Immature natural killer cell (primary cell): Measurements from ENCODE around the gene KATNA1. TPM values are rescaled to one million over a fixed set of nuclear protein-coding genes. Genes with fewer than 3 reads are reported as not detected.

ENCODE experiments used
- DNase-seq, 3 donors: peaks; one replicate each; pipeline ENCODE4 v3.0.0; 2022; ENCODE audit warnings: mixed read lengths in 1 of 3
- H3K27ac Mint-ChIP-seq, 6 donors: one replicate each; pipeline ENCODE4 v1.8.0; 2020; ENCODE audit warnings: mixed read lengths in 6 of 6, mild to moderate bottlenecking in 5 of 6, inconsistent platforms in 4 of 6, moderate library complexity in 3 of 6
- H3K27me3 Mint-ChIP-seq, 3 donors: one replicate each; pipeline ENCODE4 v1.8.0; 2020 to 2021; ENCODE audit warnings: low read depth in 3 of 3, mild to moderate bottlenecking in 3 of 3, mixed read lengths in 3 of 3, moderate library complexity in 3 of 3, inconsistent platforms in 1 of 3
- H3K36me3 Mint-ChIP-seq, 3 donors: one replicate each; pipeline ENCODE4 v1.8.0; 2020; ENCODE audit warnings: mixed read lengths in 3 of 3, inconsistent platforms in 2 of 3, mild to moderate bottlenecking in 2 of 3
- H3K4me1 Mint-ChIP-seq, 2 donors: one replicate each; pipeline ENCODE4 v1.8.0; 2020; ENCODE audit warnings: inconsistent platforms in 2 of 2, mild to moderate bottlenecking in 2 of 2, mixed read lengths in 2 of 2, moderate library complexity in 1 of 2
- H3K4me3 Mint-ChIP-seq, 5 donors: one replicate each; pipeline ENCODE4 v1.8.0; 2020; ENCODE audit warnings: mild to moderate bottlenecking in 5 of 5, mixed read lengths in 5 of 5, inconsistent platforms in 3 of 5, moderate library complexity in 3 of 5
- H3K9me3 Mint-ChIP-seq, 6 donors: one replicate each; pipeline ENCODE4 v1.8.0; 2020; ENCODE audit warnings: mild to moderate bottlenecking in 6 of 6, mixed read lengths in 6 of 6, inconsistent platforms in 4 of 6, moderate library complexity in 3 of 6
- polyA plus RNA-seq, 3 donors: library from polyadenylated mRNA; unstranded; fragments of 300-500 nt; fragmentation: Illumina TruSeq; gene quantifications; one replicate each; pipeline ENCODE4 v1.2.3, GENCODE V29; 2021

Gene KATNA1
- polyA plus RNA-seq, 3 donors from 2014 or later: 21.4 to 30.7 (median 21.5) TPM

DNA sequence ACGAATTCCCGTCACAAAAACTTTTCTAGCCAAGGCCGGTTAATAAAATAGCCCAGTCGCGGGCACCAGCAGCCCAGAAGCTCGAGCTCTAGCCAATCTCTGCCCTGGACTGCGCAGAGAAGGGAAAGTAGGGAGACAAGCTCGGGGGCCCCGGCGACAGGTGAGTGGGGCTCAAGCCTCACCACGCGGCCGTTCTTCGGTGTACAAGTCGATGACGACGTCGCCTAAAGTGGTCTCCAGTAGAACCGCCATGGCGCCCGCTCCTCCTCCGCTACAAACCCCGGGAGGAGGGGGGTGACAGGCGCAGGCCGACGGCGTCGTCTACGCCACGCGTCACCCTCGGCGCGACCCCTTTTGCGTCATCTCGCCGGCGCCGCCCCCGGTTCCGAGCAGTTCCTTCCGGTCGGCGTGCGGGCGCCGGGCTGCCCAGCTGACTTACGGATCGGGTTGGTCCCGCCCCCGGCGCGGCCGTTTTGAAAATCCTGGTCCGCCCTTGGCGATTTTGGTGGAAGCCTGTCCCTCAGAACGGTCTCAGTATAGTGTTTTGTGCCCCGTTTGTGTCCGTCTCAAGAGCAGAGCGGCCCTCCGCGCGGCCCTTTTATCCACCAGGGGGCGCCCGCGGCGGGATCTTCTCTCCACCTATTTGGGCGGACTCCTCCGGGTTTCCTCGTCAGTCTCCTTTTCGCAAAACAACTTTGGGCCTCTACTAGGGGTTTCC is 102.6 kb downstream of the KATNA1 start, which contains the start of gene PPIL4:
PPIL4 (minus strand) TSS at position 290 of the 718 bp plus-strand sequence; CDS start at position 252, 38 bp downstream.
- DNase-seq: peak; percentile 96 to 97 (median 96)
- H3K27me3 Mint-ChIP-seq: peaks cover 9 to 17% (median 13%) of the 10 kb centered on the region in 3 donors
- peak within 1 kb of the TSS; percentile 97 to 98 (median 98) for H3K4me3 Mint-ChIP-seq
- H3K4me1 Mint-ChIP-seq: peaks cover 34 to 51% of the 10 kb centered on the region in 2 donors
- H3K27ac Mint-ChIP-seq: peak within 1 kb of the TSS; percentile 97 to 100 (median 99)
- no peaks in the 10 kb centered on the region for H3K9me3 Mint-ChIP-seq
- no peaks in the 10 kb centered on the region for H3K36me3 Mint-ChIP-seq

- Mint-ChIP-seq H3K27ac (peak overlapping the region; percentile 97 to 100 (median 99)), H3K4me3 (peak overlapping the region; percentile 97 to 98 (median 98)), H3K9me3 (no peaks in the 10 kb centered on the region), H3K4me1 (peaks cover 34 to 51% of the 10 kb centered on the region in 2 donors), H3K27me3 (peaks cover 9 to 17% (median 13%) of the 10 kb centered on the region in 3 donors), H3K36me3 (no peaks in the 10 kb centered on the region)
- DNase-seq: peak; percentile 73 to 79 (median 76)
Observed at GRCh38 chr6:149545258-149545753, 103.2 kb downstream of the KATNA1 start.

Other genes with a start within 250 kb of the KATNA1 start
- gene SUMO4, start 248.5 kb downstream of the KATNA1 start, polyA plus RNA-seq: under 1 TPM in 1 of 3 donors, not detected in 2; 0.94 TPM
- gene ZC3H12D, start 163.7 kb downstream of the KATNA1 start, polyA plus RNA-seq: not detected
- gene PPIL4, start 102.7 kb downstream of the KATNA1 start, polyA plus RNA-seq: 10 to 100 TPM in 1 of 3 donors, 1 to 10 TPM in 2; 5.2 to 13.1 (median 9.4) TPM
- gene GINM1, start 82.3 kb downstream of the KATNA1 start, polyA plus RNA-seq: 10 to 100 TPM; 22.5 to 26.4 (median 25.5) TPM
- gene LATS1, start 69.4 kb upstream of the KATNA1 start, polyA plus RNA-seq: 10 to 100 TPM in 1 of 3 donors, 1 to 10 TPM in 2; 3.8 to 13.5 (median 6.3) TPM
- 1 to 10 TPM; 1.5 to 6.8 (median 2.9) TPM for gene NUP43, start 97.8 kb upstream of the KATNA1 start, polyA plus RNA-seq
- gene PCMT1, start 101.0 kb upstream of the KATNA1 start, polyA plus RNA-seq: 100 to 1,000 TPM; 160 to 283 (median 172) TPM
- gene LRP11, start 215.6 kb upstream of the KATNA1 start, polyA plus RNA-seq: under 1 TPM in 2 of 3 donors, not detected in 1; 0.34 to 0.73 TPM
- not detected for gene RAET1E, start 249.4 kb upstream of the KATNA1 start, polyA plus RNA-seq